ENCODE results near the gene FASTKD3. TPM values are rescaled to one million over a fixed set of nuclear protein-coding genes. Genes with fewer than 3 reads are reported as not detected.

The FASTKD3 gene
- total RNA-seq, 1 experiment from 2014 or later = 9.9 TPM

- ChIA-PET CTCF (no interaction called here), POLR2A (no interaction called here)
- ATAC-seq (no peak), DNase-seq (ENCODE audit: low read depth, low spot score) (no peak)
- in situ Hi-C loops (cut with HindIII; ENCODE audit: low pct_unique_long_range_greater_than_20kb, low sequenced_read_pairs) (no loop called here), intact Hi-C loops (cut with micrococcal nuclease; ENCODE audit: unreplicated experiment) (no loop called here)
- no peak for TF ChIP-seq POLR2AphosphoS5 (IDR thresholded peaks at IDR 0.05; ENCODE audit: low read depth, low read length)
- Histone ChIP-seq H3K27ac (ENCODE audit: low read length) (no peak overlapping the region), H3K36me3 (ENCODE audit: control insufficient read depth, insufficient read depth, low read length) (peaks cover 42% of the 10 kb centered on the region), H3K4me3 (ENCODE audit: low read depth in 2 of 2, low read length in 2 of 2) (no peak overlapping the region), H3K27me3 (ENCODE audit: control insufficient read depth, insufficient read depth, low read length) (no peaks in the 10 kb centered on the region), H3K4me1 (ENCODE audit: control insufficient read depth, insufficient read depth, low read length) (peaks cover 12% of the 10 kb centered on the region), H3K9me3 (ENCODE audit: control insufficient read depth, insufficient read depth, low read depth, low read length) (no peaks in the 10 kb centered on the region)
- no TSS peak for BruUV-seq (replicated peaks)
These were observed 6.3 kb upstream of the FASTKD3 start for GRCh38 chr5:7875151-7875550.

DNA sequence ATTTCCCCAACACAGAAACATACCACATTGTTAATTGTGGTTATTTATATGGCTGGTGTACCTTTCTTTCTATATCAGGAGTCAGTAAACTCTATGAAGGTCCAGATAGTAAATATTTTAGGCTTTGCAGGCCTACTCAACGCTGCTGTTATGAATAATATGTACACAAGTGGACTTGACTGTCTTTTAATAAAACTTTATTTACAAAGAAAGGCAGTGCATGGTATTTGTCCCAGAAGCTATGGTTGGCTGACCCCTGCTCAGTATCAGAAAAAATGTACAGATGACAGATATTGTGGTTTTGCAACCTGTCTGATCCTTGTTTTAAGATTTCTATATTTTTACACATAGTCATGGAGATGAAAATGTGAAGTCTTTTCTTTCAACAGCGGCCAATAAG lies 5.8 kb upstream of the FASTKD3 start:
- Histone ChIP-seq H3K9me3 (ENCODE audit: control insufficient read depth, insufficient read depth, low read depth, low read length) (no peaks in the 10 kb centered on the region), H3K4me1 (ENCODE audit: control insufficient read depth, insufficient read depth, low read length) (peaks cover 13% of the 10 kb centered on the region), H3K27me3 (ENCODE audit: control insufficient read depth, insufficient read depth, low read length) (no peaks in the 10 kb centered on the region), H3K27ac (ENCODE audit: low read length) (no peak overlapping the region), H3K4me3 (ENCODE audit: low read depth in 2 of 2, low read length in 2 of 2) (no peak overlapping the region), H3K36me3 (ENCODE audit: control insufficient read depth, insufficient read depth, low read length) (peaks cover 42% of the 10 kb centered on the region)
- no peak for TF ChIP-seq POLR2AphosphoS5 (IDR thresholded peaks at IDR 0.05; ENCODE audit: low read depth, low read length)
- TF ChIP-seq TCF7L2 (IDR thresholded peaks at IDR 0.05; ENCODE audit: low read depth, low read length) = no peak
- TF ChIP-seq, protein P1, sequence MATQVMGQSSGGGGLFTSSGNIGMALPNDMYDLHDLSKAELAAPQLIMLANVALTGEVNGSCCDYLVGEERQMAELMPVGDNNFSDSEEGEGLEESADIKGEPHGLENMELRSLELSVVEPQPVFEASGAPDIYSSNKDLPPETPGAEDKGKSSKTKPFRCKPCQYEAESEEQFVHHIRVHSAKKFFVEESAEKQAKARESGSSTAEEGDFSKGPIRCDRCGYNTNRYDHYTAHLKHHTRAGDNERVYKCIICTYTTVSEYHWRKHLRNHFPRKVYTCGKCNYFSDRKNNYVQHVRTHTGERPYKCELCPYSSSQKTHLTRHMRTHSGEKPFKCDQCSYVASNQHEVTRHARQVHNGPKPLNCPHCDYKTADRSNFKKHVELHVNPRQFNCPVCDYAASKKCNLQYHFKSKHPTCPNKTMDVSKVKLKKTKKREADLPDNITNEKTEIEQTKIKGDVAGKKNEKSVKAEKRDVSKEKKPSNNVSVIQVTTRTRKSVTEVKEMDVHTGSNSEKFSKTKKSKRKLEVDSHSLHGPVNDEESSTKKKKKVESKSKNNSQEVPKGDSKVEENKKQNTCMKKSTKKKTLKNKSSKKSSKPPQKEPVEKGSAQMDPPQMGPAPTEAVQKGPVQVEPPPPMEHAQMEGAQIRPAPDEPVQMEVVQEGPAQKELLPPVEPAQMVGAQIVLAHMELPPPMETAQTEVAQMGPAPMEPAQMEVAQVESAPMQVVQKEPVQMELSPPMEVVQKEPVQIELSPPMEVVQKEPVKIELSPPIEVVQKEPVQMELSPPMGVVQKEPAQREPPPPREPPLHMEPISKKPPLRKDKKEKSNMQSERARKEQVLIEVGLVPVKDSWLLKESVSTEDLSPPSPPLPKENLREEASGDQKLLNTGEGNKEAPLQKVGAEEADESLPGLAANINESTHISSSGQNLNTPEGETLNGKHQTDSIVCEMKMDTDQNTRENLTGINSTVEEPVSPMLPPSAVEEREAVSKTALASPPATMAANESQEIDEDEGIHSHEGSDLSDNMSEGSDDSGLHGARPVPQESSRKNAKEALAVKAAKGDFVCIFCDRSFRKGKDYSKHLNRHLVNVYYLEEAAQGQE (IDR thresholded peaks at IDR 0.05; ENCODE audit: insufficient read depth in 1 of 2, low read depth in 2 of 2, low read length in 1 of 2) = no peak
- TF ChIP-seq, protein P2, sequence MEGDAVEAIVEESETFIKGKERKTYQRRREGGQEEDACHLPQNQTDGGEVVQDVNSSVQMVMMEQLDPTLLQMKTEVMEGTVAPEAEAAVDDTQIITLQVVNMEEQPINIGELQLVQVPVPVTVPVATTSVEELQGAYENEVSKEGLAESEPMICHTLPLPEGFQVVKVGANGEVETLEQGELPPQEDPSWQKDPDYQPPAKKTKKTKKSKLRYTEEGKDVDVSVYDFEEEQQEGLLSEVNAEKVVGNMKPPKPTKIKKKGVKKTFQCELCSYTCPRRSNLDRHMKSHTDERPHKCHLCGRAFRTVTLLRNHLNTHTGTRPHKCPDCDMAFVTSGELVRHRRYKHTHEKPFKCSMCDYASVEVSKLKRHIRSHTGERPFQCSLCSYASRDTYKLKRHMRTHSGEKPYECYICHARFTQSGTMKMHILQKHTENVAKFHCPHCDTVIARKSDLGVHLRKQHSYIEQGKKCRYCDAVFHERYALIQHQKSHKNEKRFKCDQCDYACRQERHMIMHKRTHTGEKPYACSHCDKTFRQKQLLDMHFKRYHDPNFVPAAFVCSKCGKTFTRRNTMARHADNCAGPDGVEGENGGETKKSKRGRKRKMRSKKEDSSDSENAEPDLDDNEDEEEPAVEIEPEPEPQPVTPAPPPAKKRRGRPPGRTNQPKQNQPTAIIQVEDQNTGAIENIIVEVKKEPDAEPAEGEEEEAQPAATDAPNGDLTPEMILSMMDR (IDR thresholded peaks at IDR 0.05) = no peak
- no peak for TF ChIP-seq SIN3A (IDR thresholded peaks at IDR 0.05; ENCODE audit: borderline replicate concordance, insufficient read depth, low read depth, low read length)
- ChIA-PET POLR2A (interaction anchor here (0.6 kb wide), 1 partner anchor 404 kb away, joined by 5 read pairs; no protein-coding TSS in a partner anchor), CTCF (interaction anchor here (0.5 kb wide), 1 partner anchor 1108 kb away, joined by 7 read pairs; no protein-coding TSS in a partner anchor)
- intact Hi-C loops (cut with micrococcal nuclease; ENCODE audit: unreplicated experiment) (no loop called here), in situ Hi-C loops (cut with HindIII; ENCODE audit: low pct_unique_long_range_greater_than_20kb, low sequenced_read_pairs) (no loop called here)
- no peak for DNase-seq (ENCODE audit: low read depth, low spot score)
- ATAC-seq = no peak
- no TSS peak for BruUV-seq (replicated peaks)

GRCh38 chr5:7873216-7873615 lies 4.4 kb upstream of the FASTKD3 start:
- DNase-seq (ENCODE audit: low read depth, low spot score) = no peak
- Histone ChIP-seq H3K27me3 (ENCODE audit: control insufficient read depth, insufficient read depth, low read length) (no peaks in the 10 kb centered on the region), H3K4me3 (ENCODE audit: low read depth in 2 of 2, low read length in 2 of 2) (no peak overlapping the region), H3K9me3 (ENCODE audit: control insufficient read depth, insufficient read depth, low read depth, low read length) (no peaks in the 10 kb centered on the region), H3K36me3 (ENCODE audit: control insufficient read depth, insufficient read depth, low read length) (peaks cover 38% of the 10 kb centered on the region), H3K27ac (ENCODE audit: low read length) (no peak overlapping the region), H3K4me1 (ENCODE audit: control insufficient read depth, insufficient read depth, low read length) (peaks cover 13% of the 10 kb centered on the region)
- no peak for TF ChIP-seq POLR2AphosphoS5 (IDR thresholded peaks at IDR 0.05; ENCODE audit: low read depth, low read length)
- no peak for TF ChIP-seq SIN3A (IDR thresholded peaks at IDR 0.05; ENCODE audit: borderline replicate concordance, insufficient read depth, low read depth, low read length)
- no peak for TF ChIP-seq TCF7L2 (IDR thresholded peaks at IDR 0.05; ENCODE audit: low read depth, low read length)
- TF ChIP-seq, protein P1 (IDR thresholded peaks at IDR 0.05; ENCODE audit: insufficient read depth in 1 of 2, low read depth in 2 of 2, low read length in 1 of 2) = no peak
- TF ChIP-seq, protein P2 (IDR thresholded peaks at IDR 0.05) = no peak
- in situ Hi-C loops (cut with HindIII; ENCODE audit: low pct_unique_long_range_greater_than_20kb, low sequenced_read_pairs) (no loop called here), intact Hi-C loops (cut with micrococcal nuclease; ENCODE audit: unreplicated experiment) (no loop called here)
- ChIA-PET POLR2A (no interaction called here), CTCF (no interaction called here)
- ATAC-seq = no peak
- no TSS peak for BruUV-seq (replicated peaks)

Measured in Panc1 (cell line).